Measurements from ENCODE around the gene LMBRD1.

LMBRD1 gene

DNA sequence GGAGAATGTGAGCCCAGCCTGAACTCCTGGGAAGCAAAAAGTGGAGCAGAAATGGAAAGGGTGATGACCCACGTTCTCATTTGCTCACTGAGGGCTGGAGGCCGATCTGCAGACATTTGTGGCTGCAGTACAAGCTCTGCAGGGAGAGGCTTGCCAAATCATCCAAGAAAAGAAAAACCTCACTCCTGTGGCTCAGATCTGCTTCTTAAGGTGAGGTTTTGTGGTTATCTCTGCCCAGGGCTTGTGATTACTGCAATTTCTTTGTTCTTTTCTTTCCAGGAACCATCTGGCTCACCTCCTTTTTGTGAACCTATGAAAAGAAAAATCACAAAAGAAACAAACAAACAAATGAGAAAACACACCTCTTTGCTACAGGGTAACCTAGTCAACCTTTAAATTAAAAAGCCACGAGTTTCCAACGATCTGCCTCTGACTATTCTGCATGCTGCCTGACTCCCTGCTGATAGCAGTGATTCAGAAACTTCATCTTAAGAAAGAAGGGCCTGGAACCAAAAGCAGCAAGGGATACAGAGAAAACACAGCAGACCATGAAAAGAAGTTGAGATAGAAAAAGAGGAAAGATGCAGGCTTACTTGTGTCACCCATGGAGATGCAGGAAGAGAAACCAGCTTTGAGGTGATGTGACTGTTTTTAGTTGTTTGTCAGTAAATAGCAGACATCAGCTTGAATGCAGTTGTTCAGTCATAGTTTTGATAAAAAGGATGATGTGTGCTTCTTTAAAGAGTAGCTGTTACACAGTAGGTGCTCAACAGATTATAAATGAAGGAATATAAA is 165.1 kb downstream of the LMBRD1 start:
- DNase-seq (ENCODE audit: low spot score), result no peak

DNA sequence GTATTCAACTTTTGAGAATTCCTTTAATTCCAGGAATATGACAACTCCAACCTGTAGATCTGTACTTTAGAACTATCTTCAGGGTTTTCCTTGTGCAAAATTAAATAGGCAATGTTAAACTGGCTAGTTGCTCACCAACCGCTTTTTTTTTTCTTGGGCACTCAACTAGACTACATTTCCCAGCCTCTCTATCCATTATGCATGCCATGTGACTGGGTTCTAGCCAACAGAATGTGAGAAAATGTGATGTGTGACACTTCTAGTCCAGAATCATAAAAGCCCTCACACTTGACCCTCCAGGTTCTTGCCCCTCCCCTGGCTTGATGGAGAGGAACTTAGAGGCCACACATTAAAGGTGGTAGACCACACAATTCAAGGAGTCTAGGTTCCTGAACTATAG is 166.0 kb downstream of the LMBRD1 start:
- no peak for DNase-seq (ENCODE audit: low spot score)

DNA sequence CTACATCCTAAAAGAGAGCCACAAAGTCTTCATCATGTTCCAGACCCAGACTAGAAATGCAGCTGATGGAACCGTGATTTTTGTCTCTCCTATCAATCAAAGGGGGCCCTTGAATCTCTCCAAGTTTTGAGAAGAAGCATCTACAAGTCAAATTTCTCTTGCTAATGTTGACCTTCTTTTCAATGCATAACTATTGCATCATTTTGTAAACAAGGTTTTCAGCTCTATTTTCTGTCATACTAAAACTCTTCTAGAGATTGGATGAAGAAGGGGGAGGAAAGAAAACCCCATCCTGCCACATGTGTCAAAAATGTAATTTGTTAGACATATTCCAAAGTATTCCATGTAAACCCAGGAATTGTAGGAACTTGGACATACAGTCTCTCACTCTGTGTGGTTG is 169.2 kb downstream of the LMBRD1 start:
- no peak for DNase-seq (ENCODE audit: low spot score)

DNA sequence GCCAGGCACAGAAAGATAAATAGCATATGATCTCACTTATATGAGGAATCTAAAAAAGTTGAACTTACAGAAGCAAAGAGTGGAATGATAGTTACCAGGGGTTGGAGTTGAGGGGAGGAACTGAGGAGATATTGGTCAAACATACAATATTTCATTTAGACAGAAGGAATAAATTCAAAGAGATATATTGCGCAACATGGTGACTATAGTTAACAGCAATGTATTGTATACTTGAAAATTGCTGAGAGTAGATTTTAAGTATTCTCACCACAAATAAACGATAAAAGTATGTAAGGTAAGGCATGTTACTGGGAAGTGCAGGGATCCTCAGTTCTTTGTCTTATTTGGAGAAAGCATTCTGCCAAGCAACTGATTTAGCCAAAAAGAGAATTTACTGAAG is 171.9 kb downstream of the LMBRD1 start:
- no peak for DNase-seq (ENCODE audit: low spot score)

All from GM03348 (cell line).